ENCODE measurements around the gene CFAP68.
A peak's percentile ranks its signal among the peaks of the same experiment; 100 is the strongest.
"Not testable (repeated sequence)": the region's sequence is repeated elsewhere in the genome, so short reads cannot be mapped to it uniquely, and the experiment has no call there.

Gene CFAP68

DNA sequence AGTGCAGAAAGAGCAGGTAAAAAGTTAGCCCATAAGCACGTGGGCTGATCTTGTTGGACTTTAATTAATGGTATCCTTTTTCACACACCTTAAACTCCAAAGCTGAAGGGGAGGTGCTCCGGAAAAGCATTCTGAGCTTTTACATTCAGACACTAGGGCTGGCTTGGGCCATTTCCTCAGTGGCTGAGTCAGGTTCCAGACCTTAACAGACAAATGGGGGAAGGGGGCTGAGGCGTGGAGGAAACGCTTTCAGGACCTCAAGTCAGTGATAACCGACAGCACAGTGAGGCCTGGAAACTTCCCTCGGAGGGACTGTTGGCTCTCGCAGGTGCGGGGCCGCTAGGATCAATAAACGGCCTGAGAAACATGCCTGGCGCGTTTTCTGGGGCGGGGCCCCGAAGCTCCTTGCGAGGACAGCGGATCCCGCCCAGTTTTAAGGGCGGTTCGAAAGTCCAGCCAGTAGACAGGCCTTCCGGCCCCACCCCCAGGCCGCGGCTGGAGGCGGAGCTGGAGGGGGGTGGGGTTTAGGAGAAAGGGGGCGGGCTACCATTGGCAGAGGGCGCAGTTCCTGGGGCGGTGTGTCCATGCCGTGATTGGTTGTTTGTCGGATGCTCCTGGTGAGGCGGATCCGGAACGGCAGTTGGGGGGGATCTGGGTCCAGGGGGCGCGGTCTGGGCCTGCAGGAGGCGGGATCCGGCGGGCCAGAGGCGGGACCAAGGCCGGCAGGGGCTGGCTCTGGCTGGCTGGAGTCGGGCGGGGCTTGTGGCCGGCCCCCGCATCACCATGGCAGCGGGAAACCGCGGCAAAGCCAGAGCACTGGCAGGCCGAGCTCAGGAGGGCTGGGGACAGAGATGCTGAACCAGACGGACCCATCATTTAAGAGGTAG lies 47.4 kb downstream of the CFAP68 start:
- peak overlapping the region; percentile 48 for H3K4me3 ChIP-seq (ENCODE audit: low read length)
- TF ChIP-seq, protein P1, sequence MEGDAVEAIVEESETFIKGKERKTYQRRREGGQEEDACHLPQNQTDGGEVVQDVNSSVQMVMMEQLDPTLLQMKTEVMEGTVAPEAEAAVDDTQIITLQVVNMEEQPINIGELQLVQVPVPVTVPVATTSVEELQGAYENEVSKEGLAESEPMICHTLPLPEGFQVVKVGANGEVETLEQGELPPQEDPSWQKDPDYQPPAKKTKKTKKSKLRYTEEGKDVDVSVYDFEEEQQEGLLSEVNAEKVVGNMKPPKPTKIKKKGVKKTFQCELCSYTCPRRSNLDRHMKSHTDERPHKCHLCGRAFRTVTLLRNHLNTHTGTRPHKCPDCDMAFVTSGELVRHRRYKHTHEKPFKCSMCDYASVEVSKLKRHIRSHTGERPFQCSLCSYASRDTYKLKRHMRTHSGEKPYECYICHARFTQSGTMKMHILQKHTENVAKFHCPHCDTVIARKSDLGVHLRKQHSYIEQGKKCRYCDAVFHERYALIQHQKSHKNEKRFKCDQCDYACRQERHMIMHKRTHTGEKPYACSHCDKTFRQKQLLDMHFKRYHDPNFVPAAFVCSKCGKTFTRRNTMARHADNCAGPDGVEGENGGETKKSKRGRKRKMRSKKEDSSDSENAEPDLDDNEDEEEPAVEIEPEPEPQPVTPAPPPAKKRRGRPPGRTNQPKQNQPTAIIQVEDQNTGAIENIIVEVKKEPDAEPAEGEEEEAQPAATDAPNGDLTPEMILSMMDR (IDR thresholded peaks at IDR 0.05; ENCODE audit: insufficient read depth, low read depth, low read length, missing control alignments): no peak
- peak; percentile 98 for DNase-seq (ENCODE audit: low read depth)

DNA sequence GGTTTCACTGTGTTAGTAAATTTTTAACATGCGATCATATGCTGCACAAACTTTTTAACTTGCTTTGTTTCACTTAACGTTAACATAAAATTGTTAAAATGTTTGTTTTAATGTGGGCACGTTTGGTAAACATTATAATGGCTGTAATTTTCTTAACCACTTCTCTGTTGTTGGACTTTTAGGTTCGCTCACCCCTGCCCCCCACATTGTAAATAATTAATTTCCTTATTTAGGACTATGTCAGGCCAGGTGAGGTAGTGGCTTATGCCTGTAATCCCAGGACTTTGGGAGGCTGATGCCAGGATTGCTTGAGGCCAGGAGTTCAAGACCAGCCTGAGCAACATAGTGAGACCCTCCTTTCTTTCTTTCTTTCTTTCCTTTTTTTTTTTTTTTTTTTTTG lies 51.1 kb downstream of the CFAP68 start:
- TF ChIP-seq, protein P1 (IDR thresholded peaks at IDR 0.05; ENCODE audit: insufficient read depth, low read depth, low read length, missing control alignments): no peak
- no peak overlapping the region for H3K4me3 ChIP-seq (ENCODE audit: low read length)
- DNase-seq (ENCODE audit: low read depth): no peak

DNA sequence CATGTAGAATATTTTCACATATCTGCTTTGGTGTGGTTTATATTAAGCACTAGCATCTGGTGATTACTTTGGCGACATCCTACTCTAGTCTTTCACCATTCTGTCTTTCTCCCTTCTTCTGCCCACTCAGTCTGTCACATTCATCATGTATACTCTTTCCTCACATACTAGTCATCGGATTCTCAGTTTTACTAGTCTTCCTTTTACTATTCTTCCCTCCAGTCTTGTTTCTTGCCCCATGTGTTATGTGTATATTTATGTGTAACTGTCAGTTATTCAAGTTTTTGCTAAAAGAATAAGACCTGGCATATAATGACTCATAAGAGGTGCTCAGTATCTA lies 53.2 kb downstream of the CFAP68 start:
- DNase-seq (ENCODE audit: low read depth): no peak
- TF ChIP-seq, protein P1 (IDR thresholded peaks at IDR 0.05; ENCODE audit: insufficient read depth, low read depth, low read length, missing control alignments): no peak

DNA sequence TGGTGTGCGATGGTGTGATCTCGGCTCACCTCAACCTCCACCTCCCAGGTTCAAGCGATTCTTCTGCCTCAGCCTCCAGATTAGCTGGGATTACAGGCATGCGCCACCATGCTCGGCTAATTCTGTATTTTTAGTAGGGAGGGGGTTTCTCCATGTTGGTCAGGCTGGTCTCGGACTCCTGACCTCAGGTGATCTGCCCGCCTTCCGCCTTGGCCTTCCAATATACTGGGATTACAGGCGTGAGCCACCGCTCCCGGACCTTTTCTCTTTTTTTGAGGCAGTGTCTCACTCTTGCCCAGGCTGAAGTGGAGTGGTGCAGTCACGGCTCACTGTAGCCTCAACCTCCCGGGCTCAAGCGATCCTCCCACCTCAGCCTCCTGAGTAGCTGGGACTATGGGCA lies 53.8 kb downstream of the CFAP68 start:
- H3K4me3 ChIP-seq (ENCODE audit: low read length); DNase-seq (ENCODE audit: low read depth): not testable (repeated sequence)

More for the DNA sequence above, 53.2 kb downstream of the CFAP68 start:
- no peak overlapping the region for H3K4me3 ChIP-seq (ENCODE audit: low read length)

DNA sequence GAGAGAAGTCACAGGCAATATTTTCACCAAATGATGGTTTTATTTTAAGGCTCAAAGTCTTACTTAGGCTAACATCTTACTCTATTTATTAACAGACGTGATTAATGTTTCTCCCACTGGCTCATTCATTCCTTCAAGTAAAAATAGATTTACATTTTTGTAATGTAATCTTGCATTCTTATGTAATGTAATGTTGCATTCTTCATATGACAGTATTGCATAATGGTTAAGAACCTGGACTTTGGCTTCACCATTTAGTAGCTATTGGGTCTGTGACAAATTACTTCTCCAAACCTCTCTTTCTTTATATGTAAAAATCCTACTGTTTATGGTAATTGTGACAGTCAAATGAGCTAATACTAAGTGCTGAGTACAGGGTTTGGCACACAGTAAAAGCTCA lies 54.5 kb downstream of the CFAP68 start:
- no peak for DNase-seq (ENCODE audit: low read depth)
- no peak overlapping the region for H3K4me3 ChIP-seq (ENCODE audit: low read length)
- TF ChIP-seq, protein P1 (IDR thresholded peaks at IDR 0.05; ENCODE audit: insufficient read depth, low read depth, low read length, missing control alignments): no peak

DNA sequence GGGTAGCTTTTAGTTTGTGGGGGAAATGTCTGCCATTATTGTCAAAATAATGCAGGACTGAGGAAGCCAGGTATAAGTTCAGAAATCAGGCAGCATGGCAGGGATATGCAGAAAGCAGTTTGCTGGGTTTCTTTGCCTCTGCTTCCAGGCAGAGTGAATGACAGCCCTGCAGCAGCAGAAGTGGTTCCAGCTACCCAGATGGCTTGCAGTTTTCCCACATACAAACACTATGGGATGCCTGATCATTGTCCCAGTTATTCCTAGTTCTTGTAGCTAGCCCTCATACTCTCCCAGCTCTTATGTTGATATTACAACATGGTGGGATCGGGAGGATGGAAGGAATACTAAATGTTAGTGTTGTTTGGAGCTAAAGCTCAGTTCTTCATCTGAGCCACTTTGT lies 55.0 kb downstream of the CFAP68 start:
- no peak overlapping the region for H3K4me3 ChIP-seq (ENCODE audit: low read length)
- TF ChIP-seq, protein P1 (IDR thresholded peaks at IDR 0.05; ENCODE audit: insufficient read depth, low read depth, low read length, missing control alignments): no peak
- no peak for DNase-seq (ENCODE audit: low read depth)
